Left ventricle myocardium inferior (tissue), 1 donor: ENCODE measurements around the gene RNGTT. TPM values are rescaled to one million over a fixed set of nuclear protein-coding genes. Genes with fewer than 3 reads are reported as not detected.
"Not testable (repeated sequence)": the region's sequence is repeated elsewhere in the genome, so short reads cannot be mapped to it uniquely, and the experiment has no call there.

Experiments
- DNase-seq: peaks from one replicate; pipeline ENCODE4 v3.0.0-alpha.2; 2020
- H3K27ac ChIP-seq: fragments of 200-600 bp; replicated peaks from 2 replicates; pipeline ENCODE4 v1.8.0; 2021
- H3K27me3 ChIP-seq: fragments of 200-600 bp; 2 replicates; pipeline ENCODE4 v1.8.0; 2021; ENCODE audit warnings: low read depth
- H3K36me3 ChIP-seq: fragments of 200-600 bp; 2 replicates; pipeline ENCODE4 v1.8.0; 2021
- H3K4me1 ChIP-seq: fragments of 200-600 bp; 2 replicates; pipeline ENCODE4 v1.8.0; 2021
- H3K4me3 ChIP-seq: fragments of 200-600 bp; 2 replicates; pipeline ENCODE4 v1.8.0; 2021; ENCODE audit warnings: mild to moderate bottlenecking, moderate library complexity
- H3K9me3 ChIP-seq: fragments of 200-600 bp; replicated peaks from 2 replicates; pipeline ENCODE4 v1.8.0; 2021
- intact Hi-C: fragments of 100-400 bp; cut with micrococcal nuclease; formaldehyde crosslinking; loops from one replicate; pipeline ENCODE4 v1.11.0; 2022
- total RNA-seq: library from RNA; stranded (reverse); fragmentation: NEBNext Ultra II Directional; extraction: Animal tissue kit (Norgen Biotek cat#: 25700); gene quantifications from one replicate; pipeline ENCODE4 v1.2.1, GENCODE V29; 2021
- TF ChIP-seq, protein P1 (sequence below): fragments of 200-600 bp; IDR thresholded peaks from 2 replicates; pipeline ENCODE4 v1.8.0; 2021; ENCODE audit warnings: antibody characterized with exemption, mild to moderate bottlenecking, borderline replicate concordance
- donor health status: DM: no; HTN: yes; CAD: no; lungs with severe emphysema.

Gene RNGTT
- total RNA-seq, 1 donor from 2014 or later = 9.1 TPM

DNA sequence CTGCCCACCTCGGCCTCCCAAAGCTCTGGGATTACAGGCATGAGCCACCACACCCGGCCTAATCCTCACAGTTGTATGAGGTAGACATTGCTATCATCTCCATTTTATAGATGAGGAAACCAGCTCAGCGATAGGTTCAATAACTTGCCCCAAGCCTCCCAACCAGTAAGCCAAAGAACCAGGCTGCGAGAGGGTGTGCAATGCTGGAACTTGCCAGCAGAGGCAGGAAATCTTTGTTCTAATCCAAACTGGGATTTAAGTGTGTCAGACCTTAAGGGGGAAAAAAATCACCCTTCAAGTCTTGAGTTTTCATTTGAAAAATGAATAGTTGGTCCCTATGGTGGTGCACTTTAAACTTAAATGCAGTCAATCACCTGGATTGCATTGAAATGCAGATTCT, 20.1 kb upstream of the RNGTT start:
- peaks cover 8% of the 10 kb centered on the region for H3K4me1 ChIP-seq
- TF ChIP-seq, protein P1, sequence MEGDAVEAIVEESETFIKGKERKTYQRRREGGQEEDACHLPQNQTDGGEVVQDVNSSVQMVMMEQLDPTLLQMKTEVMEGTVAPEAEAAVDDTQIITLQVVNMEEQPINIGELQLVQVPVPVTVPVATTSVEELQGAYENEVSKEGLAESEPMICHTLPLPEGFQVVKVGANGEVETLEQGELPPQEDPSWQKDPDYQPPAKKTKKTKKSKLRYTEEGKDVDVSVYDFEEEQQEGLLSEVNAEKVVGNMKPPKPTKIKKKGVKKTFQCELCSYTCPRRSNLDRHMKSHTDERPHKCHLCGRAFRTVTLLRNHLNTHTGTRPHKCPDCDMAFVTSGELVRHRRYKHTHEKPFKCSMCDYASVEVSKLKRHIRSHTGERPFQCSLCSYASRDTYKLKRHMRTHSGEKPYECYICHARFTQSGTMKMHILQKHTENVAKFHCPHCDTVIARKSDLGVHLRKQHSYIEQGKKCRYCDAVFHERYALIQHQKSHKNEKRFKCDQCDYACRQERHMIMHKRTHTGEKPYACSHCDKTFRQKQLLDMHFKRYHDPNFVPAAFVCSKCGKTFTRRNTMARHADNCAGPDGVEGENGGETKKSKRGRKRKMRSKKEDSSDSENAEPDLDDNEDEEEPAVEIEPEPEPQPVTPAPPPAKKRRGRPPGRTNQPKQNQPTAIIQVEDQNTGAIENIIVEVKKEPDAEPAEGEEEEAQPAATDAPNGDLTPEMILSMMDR = peak; percentile 68
- no peaks in the 10 kb centered on the region for H3K36me3 ChIP-seq
- no peak for DNase-seq
- no peak overlapping the region for H3K27ac ChIP-seq
- no peak overlapping the region for H3K4me3 ChIP-seq
- intact Hi-C loops = loop anchor here (2.0 to 10.0 kb wide), 2 partner anchors 101 to 259 kb away; partner anchors contain the start of gene PNRC1
- H3K27me3 ChIP-seq = no peaks in the 10 kb centered on the region
- H3K9me3 ChIP-seq = no peaks in the 10 kb centered on the region

DNA sequence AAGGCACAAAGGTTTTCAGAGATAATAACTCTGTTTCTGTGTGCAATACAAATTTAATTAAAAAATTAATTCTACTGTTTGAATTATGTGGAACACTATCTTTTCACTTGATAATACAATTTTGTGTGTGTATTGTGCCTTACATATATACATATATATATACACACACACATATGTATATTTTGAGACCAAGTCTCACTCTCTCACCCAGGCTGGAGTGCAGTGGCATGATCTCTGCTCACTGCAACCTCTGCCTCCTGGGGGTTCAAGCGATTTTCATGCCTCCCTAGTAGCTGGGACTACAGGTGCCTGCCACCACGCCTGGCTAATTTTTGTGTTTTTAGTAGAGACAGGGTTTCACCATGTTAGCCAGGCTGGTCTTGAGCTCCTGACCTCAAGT, 19.7 kb upstream of the RNGTT start:
- DNase-seq, H3K27me3 ChIP-seq, H3K4me1 ChIP-seq, H3K4me3 ChIP-seq, H3K36me3 ChIP-seq, H3K9me3 ChIP-seq, H3K27ac ChIP-seq: not testable (repeated sequence)
- intact Hi-C loops = loop anchor here (2.0 to 10.0 kb wide), 2 partner anchors 102 to 260 kb away; partner anchors contain the start of gene PNRC1

DNA sequence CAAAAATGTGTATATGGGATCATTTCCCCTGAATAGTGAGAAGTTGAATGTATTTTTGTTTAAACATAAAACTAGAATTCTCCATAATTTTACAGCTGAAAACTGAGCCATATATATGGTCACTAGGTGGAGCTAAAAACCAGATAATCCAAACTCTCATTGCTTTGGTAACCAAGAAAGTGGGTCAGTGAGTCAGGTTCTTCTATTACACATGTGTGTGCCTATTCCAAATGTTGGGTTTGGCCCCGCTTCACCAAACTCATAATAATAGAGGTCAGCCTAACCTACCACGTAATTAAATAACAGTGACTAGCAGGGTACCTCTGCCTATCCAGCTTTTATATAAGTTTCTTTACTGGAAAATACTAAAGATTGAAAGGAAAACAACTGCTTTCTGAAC, 19.3 kb upstream of the RNGTT start:
- H3K9me3 ChIP-seq = no peaks in the 10 kb centered on the region
- no peaks in the 10 kb centered on the region for H3K27me3 ChIP-seq
- no peak for DNase-seq
- intact Hi-C loops = loop anchor here (2.0 to 10.0 kb wide), 2 partner anchors 102 to 260 kb away; partner anchors contain the start of gene PNRC1
- no peak overlapping the region for H3K4me3 ChIP-seq
- peaks cover 8% of the 10 kb centered on the region for H3K4me1 ChIP-seq
- H3K27ac ChIP-seq = no peak overlapping the region
- no peaks in the 10 kb centered on the region for H3K36me3 ChIP-seq
- TF ChIP-seq, protein P1 = peak; percentile 84

DNA sequence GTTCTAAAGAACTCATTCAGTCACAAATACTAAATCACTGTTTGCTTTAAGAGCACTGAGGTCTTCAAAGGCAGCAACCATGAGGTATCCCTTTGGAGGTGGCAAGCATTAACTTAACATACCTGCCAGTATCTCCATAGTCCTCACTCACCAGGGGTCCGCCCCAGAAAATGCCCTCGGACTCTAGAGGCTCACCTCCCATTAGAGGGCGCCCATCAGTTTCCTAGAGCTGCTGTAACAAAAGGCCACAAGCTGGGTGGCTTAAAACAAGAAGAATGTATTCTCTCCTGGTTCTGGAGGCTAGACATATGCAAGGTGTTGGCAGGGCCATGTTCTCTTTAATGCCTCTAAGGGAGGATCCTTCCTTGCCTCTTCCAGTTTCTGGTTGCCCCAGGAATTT, 12.0 kb upstream of the RNGTT start:
- H3K4me1 ChIP-seq = no peaks in the 10 kb centered on the region
- no peaks in the 10 kb centered on the region for H3K9me3 ChIP-seq
- intact Hi-C loops = no loop called here
- no peak overlapping the region for H3K27ac ChIP-seq
- DNase-seq = no peak
- TF ChIP-seq, protein P1 = no peak
- H3K27me3 ChIP-seq = no peaks in the 10 kb centered on the region
- no peaks in the 10 kb centered on the region for H3K36me3 ChIP-seq
- no peak overlapping the region for H3K4me3 ChIP-seq

DNA sequence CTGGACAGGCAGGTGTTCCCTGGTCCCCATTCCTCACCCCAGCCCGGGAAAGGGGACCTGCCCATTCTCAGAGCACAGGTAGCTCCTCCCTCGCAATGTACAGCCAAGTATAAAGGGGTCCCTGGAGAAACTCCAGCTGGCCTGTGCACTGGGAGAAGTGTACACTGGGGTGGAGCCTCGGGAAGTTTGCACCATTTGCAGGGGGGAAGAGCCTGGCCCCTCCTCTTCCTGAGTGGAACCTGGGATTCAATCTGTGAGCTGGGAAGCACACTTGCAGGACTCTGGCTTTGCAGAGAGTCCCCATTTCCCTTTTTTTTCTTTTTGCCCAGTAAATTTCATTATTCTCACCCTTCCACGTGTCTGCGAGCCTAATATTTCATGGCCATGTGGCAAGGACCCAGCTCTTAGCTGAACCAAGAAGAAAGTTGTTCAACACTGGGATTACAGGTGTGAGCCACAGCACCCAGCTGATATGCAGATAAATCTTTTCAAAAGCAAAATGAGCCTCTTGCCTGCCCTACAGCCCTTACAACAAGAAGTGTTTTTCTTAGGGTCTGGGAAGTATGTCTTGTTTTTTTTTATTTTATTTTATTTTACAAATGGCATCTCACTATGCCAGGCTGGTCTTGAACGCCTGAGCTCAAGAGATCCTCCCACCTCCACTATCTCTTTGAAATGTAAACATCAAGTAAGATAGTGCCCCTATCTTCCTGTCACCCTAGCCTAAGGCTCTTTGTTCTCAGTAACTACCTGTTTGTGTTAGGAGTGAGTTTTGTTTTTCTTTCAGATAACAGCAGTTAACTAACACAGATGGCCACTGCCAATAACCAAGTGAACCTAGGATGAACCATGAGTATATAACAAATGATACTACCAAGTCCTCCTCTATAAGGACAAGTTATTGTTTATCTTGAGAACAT, 9.3 kb upstream of the RNGTT start:
- TF ChIP-seq, protein P1 = no peak
- H3K4me3 ChIP-seq = no peak overlapping the region
- intact Hi-C loops = no loop called here
- no peaks in the 10 kb centered on the region for H3K36me3 ChIP-seq
- H3K4me1 ChIP-seq = no peaks in the 10 kb centered on the region
- no peak for DNase-seq
- peaks cover 21% of the 10 kb centered on the region for H3K9me3 ChIP-seq
- no peaks in the 10 kb centered on the region for H3K27me3 ChIP-seq
- H3K27ac ChIP-seq = no peak overlapping the region

DNA sequence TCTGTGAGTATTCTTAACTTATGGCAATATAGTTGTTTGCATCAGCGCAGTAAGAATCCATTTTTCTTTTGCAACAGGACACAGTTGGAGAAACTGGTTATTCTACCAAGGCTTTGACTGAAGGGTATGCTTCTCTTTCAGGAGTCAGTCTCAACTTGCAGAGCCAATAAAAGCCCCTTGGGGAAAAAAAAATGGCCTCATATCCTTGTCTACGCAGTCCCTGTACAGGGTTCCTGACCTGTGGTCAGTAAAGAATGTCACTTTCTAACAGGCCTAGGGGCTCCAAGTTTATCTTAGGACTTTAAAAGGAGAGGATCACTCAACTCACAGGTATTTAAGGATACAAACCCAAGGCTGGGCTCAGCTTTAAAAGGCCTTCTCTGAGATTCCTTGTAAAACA, 6.9 kb upstream of the RNGTT start:
- Histone ChIP-seq H3K4me3 (no peak overlapping the region), H3K9me3 (peaks cover 28% of the 10 kb centered on the region), H3K4me1 (no peaks in the 10 kb centered on the region), H3K36me3 (no peaks in the 10 kb centered on the region), H3K27me3 (no peaks in the 10 kb centered on the region), H3K27ac (no peak overlapping the region)
- TF ChIP-seq, protein P1 = no peak
- DNase-seq = no peak
- intact Hi-C loops = no loop called here

DNA sequence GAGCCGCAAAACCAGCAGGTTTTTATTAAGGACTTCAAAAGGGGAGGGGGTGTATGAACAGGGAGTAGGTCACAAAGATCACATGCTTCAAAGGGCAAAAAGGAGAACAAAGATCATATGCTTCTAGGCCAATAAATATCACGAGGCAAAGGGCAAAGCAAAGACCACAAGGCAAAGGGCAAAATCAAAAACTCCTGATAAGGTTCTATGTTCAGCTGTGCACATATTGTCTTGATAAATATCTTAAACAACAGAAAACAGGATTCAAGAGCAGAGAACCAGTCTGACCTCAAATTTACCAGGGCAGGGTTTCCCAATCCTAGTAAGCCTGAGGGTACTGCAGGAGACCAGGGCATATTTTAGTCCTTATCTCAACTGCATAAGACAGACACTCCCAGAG, 5.8 kb upstream of the RNGTT start:
- not testable (repeated sequence) for DNase-seq

More for the DNA sequence above, 5.8 kb upstream of the RNGTT start:
- H3K27me3 ChIP-seq, intact Hi-C loops, H3K27ac ChIP-seq, H3K4me3 ChIP-seq, H3K4me1 ChIP-seq, H3K36me3 ChIP-seq: not testable (repeated sequence)
- peaks cover 28% of the 10 kb centered on the region for H3K9me3 ChIP-seq
